HG03025 (cell line): Measurements from ENCODE around the gene ARMC9.
"Not testable (repeated sequence)": the region's sequence is repeated elsewhere in the genome, so short reads cannot be mapped to it uniquely, and the experiment has no call there.

Source experiments
- ATAC-seq: cut with Tn5 transposase; IDR thresholded peaks from one replicate; pipeline ENCODE4 v1.9.1; 2021; ENCODE audit warnings: mild to moderate bottlenecking, moderate library complexity; ENCODE audit not compliant: unreplicated experiment, low FRiP score

Gene ARMC9

DNA sequence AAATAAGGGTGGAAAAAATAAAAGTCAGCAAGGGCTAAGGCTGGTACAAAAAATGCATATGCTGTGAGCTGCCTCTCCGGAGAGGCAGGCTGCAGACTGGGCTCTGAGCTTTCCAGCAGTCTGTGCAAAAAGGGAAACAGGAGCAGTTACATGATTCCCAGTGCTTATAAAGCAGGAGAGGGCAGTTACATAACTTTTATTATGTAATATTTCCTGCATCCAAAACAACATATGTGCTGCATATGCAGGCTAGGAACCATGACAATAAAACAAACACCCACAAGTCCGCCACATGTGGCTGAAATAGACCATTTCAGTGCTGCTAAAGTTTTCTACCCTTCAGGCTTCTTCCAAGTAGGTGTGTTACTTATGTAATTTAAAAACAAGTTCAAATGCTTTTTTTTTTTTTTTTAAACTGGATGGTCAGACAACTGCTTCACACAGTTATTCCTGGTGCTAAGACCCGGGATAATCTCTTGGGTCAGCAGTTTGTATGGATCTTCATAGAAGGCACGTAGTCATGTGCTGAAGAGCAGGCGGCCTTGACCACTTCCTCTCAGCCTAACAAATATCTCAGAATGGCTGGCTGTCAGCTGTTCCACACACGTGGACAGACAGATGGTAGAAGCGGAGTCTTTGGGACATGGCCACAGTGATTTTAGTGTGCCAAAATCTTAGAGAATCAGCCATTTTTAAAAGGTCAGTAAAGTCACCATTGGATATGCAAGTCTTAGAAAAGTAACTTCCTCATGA is 43.5 kb downstream of the ARMC9 start:
- ATAC-seq: no peak

DNA sequence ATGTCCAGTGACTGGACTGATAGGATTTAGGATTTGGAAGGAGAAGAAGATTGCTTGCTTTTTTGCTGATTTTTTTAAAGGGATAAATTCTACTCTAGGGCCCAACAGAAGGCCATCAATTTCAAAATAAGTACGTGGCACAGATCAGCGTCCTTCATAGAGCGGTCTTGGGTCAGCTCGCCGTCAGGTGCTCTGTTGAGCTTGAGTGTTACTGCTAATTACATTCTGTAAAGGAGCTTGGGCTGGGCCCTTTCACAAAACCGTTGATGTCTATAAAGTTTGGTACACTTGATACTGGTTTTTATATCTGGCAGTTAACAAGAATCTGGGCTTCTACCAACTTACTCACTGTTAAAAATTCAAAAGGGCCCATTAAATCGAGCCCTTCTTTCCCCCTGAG is 45.4 kb downstream of the ARMC9 start:
- no peak for ATAC-seq

DNA sequence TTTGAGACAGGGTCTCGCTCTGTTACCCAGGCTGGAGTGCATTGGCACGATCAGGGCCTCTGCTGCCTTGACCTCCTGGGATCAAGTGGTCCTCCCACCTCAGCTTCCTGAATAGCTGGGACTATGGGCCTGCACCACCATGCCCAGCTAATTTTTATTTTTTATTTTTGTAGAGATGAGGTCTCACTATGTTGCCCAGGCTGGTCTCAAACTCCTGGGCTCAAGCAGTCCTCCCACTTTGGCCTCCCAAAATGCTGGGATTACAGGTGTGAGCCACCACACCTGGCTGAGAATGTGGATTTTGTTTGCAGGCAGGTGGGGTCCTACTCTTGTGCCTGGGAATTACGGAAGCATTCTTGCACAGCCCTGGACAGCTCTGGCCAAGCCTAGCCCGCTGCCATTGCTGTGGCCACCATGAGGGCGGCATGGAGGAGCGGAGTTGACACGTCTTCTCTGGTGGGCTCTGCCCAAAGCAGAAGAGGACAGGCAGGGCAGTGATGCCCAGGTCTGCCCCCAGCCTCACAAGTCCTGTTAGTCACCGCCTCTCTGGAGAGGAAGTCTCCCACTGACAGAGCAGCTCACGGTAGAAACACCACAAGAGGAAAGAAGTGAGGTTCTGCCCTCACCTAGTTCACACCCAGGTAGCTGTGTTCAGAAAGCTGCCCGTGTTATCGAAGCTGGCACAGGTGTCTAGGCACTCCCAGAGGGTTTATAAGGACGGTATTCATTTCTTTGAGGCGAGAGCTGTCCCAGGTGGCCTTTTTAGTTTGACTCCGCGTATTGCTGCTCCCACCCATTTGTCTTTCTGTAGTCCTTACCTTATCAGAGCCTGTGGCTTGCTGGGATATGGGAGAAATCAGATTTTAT is 46.2 kb downstream of the ARMC9 start:
- no peak for ATAC-seq

DNA sequence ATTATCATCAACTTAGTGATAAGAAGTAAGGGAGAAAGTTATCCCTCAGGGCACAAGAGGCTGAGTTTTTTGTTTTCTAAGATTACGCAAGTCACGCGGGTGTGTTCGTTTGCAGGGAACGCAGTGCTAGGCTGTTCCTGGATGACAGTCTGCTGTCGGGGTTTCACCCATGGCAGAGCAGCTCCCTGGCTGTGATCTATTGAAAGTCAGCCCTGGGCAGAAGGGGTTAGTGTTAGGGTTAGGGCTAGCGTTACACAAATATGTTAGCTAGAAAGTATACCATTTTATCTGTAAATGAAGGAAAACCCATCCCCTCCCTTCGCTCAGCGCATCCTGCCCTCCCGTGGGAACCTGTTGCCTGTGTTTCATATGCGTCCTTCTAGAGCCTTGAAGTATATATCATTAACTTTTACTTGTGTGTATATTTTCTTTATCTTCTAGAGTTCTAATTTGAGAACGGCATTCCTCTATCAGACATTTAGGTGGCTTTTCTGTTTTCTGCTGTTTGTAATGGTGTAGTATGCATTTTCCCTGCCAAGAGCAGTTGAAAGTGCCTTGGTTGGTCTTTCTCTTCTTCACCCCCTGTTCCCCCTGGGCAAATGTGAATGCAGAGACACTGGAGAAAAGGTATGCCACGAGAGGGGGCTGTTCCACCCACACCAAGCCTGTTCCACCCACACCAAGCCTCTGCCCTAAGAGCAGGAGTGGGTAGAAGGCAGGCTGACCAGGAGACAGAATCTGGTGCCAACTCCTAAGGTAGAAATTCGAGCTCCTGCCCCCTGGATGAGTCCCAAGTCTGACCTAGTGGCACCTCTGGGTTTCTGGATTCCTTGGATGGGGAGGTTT is 47.0 kb downstream of the ARMC9 start:
- no peak for ATAC-seq

DNA sequence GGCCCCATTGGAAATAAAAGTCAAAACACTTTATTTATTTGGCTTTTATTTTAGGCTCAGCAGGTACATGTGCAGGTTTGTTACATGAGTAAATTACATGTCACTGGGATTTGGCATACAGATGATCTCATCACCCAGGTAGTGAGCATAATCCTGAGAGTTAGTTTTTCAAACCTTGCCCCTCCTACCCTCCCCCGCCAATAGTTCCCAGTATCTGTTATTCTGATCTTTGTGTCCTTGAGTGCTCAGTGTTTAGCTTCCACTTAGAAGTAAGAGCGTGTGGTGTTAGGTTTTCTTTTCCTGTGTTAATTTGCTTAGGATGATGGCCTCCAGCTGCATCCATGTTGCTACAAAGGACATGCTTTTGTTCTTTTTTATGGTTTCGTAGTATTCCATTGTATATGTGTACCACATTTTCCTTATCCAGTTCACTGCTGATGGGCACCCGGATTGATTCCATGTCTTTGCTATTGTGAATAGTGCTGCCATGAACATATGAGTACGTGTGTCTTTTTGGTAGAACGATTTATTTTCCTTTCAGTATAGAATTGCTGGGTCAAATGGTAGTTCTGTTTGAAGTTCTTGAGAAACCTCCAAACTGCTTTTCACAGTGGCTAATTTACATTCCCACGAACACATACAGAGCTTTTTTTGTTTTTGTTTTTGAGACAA is 47.9 kb downstream of the ARMC9 start:
- ATAC-seq: no peak

DNA sequence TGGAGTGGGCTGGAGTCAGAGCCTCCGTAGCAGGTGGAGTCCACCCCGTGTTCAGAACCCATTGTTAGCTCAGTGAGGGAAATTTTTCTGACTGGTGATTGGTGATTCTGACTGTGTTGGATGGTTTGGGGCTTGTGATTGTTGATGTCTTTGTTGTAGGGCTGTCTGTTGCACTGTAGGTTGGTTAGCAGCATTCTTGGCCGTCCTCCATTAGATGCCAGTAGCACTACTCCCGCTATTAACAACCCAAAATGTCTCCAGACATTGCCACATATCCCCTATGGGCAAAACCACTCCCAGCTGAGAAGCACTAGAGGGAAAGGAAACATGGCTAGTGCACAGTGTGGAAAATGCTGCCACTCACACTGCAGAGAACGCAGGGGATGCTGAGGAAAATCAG is 51.7 kb downstream of the ARMC9 start:
- ATAC-seq: no peak

DNA sequence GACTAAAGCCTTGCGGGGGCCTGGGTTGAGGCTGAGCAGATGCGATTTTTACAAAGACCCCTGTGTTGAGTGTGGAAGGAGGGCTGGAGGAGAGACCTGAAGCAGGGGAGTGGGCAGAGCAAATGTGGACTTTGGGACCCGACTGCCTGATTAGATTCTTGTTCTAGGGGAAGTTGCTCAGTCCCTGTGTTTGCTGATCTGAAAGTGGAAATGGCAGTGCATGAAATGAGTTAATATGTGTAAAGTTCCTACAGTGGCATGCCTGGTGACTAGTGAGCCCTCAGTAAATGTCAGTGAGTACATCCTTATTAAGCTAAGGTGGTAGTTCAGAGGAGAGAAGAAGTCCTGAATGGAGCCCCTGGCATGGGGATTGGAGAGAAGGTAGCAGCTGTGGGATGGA is 52.3 kb downstream of the ARMC9 start:
- no peak for ATAC-seq

DNA sequence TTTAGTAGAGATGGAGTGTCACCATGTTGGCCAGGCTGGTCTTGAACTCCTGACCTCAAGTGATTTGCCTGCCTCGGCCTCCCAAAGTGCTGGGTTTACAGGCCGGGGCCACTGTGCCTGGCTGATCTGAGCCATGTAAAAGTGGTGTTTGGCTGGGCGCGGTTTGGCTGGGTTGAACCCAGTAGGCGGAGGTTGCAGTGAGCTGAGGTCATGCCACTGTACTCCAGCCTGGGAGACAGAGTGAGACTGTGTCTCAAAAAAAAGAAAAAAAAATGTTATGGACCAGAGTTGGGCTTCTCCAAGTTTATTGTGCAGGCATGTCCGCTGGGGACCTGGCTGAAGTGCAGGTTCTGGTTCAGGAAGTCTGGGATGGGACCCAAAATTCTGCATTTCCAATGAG is 54.9 kb downstream of the ARMC9 start:
- not testable (repeated sequence) for ATAC-seq

DNA sequence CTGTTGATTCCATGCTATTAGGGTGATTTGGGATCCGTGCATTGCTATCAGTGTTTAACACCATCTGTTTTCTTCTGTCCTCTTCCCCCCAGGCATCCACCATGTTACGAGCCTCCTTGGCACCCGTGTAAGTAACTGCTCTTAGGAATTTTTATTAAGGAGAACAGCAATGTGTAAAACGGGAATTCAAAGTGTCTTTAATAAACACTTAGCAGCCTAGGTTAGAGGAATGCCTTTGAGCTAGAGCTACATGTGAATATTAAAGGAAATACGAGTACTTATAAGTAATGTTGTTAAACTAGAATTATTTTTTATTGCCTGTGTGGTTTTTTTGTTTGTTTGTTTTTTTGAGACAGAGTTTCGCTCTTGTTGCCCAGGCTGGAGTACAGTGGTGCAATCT is 58.1 kb downstream of the ARMC9 start:
- ATAC-seq: no peak

DNA sequence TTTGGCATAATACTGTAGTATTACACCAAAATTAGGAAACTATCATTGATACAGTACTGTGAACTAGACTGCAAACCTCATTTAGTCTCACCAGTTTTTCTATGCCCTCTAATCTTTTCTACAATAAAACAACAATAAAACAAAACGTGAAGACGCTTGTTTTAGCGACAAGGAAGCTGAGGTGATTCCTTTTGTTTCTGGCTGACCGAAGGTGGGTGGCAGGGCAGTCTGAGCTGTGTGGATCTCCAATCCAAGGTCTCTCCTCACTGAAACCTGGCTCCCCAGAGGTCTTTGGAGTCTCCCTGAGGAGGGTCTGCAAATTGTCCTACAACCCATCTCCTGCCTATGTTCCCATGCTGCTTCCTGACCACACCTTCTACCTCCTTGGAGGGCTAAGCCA is 59.3 kb downstream of the ARMC9 start:
- no peak for ATAC-seq

DNA sequence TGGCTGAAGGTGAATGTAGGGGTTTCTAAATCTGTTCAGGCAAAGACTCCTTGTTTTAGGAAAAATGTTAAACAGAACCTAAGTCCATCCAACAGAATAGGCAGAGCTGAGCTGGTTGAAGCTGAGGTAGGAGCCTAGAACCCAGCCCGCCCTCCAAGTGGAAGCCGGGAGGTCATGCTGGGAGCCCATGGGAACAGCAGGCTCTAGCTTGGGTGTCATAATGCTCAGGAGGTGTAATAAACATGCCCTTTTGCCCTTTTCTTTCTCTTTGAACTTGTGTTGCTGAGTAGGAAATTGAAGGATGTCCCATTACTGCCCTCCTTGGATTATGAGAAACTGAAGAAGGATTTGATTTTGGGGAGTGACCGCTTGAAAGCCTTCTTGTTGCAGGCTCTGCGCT is 60.3 kb downstream of the ARMC9 start:
- no peak for ATAC-seq

DNA sequence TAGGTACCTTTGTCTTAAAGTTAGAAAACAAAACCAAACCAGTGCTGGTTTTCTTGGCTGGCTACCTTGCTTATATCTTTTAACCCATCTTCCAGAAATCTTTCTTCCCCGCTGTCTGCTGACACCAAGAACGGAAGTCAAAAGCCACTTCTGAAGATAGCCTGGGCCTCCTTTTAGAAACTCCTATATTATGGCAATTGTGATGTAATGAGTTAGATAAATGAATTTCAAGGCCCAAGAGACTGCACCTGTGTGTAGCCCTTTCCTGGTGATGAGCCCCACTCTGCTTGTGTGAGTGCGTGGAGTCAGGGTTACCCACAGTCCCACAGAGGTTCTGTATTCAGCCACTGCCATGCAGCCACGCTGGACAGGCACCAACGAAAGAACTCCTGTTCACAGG is 60.7 kb downstream of the ARMC9 start:
- ATAC-seq: no peak

DNA sequence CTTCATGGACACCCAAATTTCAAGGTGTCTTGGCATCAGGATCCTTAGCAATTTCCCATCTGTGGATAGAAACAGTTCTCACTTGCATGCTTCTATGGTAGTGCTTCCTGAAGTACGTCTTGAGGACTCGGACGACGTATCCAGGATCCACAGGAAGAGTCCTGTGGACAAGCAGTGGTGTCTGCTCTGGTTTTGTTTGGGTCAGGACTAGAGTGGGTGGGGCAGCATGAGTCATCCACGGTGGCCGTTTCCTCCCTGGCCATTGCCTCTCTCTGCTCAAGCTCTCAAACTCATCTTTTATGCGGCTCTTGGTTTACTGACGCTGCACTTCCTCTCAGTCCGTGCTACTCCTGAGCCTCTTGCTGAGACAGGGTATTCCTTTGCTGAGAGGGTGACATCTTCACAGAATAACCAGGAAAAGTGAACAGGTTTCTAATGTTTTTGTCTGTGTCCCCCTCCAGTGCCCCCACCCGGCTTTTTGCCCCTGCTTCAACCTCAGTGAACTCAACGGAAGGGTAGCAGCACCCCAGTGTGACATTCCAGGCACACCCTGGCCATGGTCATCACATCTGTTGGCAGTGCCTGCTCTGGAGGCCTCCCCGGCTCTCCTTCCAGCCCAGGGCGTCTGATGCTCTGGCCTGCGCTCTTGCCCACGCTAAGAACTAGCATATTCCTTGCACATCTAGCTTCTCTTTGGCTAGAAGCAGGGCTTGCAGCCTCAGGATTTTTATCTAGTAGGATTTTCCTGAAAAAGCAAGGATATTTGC is 62.2 kb downstream of the ARMC9 start:
- no peak for ATAC-seq

DNA sequence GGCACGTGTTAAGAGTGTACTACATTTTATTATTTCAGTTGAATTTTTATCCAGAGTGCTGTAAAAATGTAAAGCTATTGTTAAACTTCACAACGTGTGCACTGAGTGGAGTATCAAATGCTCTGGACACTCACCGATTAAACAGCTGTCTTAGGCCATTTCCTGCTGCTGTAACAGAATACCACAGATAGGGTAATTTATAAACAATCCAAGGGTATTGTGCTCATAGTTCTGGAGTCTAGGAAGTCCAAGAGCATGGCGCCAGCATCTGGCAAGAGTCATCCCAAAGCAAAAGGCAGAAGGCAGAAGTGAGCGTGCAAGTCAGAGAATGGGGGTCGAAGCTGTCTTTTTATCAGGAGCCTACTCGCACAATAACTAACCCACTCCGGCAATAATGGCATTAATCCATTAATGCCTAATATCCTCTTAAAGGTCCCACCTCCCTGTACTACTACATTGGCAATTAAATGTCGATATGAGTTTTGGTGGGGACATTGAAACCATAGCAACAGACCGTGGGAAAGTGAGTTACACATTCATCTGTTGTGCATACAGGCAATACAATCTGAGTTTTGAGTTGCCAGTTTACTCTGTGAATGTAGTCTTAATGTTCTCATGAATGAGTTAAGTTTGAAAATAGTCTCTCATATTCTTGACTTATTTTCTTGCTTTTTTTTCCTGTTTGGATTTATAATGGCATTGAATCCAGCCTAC is 64.8 kb downstream of the ARMC9 start:
- no peak for ATAC-seq

DNA sequence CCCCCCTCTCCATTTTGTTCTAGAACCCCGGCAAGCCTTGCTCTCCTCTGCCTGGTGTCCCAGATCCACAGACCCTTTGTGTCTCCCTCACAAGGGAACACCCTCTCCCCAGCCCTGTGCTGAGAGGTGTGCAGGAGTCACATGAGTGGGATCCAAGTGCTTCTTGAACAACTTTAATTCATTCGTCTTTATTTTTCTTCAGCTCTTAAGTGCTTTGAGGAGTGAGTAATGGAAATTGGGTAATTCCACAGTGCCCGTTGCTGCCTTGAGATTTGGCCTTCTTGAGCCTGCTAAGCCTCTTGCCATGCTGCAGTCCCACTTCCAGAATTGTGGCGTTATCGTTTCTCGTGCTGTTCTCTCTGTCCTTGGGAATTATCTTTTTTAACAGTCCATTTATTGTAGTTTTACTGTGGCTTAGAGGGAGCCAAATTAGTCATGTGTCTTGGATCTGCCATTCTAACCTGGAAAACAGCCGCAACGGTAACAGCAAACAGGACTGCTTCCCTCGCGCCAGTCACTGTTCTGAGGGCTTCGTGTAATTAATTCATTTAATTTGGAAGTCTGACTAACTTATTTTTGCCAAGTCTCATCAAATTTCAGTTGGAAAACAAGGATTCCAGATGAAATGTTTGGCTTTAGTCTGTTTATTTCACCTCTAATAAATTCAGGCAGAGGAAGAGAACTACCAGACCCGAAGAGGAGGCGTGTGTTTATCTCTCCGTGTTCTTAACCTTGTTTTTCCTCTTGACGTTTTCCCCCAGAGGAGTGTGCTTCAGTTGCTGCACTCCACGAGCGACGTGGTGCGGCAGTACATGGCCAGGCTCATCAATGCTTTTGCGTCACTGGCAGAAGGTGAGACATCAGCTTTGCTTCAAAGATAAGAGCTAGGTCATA is 72.0 kb downstream of the ARMC9 start:
- no peak for ATAC-seq

DNA sequence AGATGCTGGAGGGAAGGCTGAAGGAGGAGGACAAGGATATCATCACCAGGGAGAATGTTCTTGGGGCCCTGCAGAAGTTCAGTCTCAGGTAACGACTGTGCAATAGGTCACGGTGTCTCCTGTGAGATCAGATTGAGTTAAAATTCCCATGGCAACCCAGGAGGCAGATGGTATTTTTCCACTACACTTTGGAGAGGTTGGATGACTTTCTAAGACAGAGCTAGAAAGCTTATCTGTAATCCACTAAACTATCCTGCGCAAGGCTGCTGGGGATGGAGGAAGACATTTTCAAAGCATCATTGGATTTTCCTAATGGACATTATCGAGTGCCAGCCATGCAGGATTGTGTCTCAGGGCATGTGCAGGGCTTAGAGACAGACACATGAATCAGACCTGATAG is 74.6 kb downstream of the ARMC9 start:
- no peak for ATAC-seq

DNA sequence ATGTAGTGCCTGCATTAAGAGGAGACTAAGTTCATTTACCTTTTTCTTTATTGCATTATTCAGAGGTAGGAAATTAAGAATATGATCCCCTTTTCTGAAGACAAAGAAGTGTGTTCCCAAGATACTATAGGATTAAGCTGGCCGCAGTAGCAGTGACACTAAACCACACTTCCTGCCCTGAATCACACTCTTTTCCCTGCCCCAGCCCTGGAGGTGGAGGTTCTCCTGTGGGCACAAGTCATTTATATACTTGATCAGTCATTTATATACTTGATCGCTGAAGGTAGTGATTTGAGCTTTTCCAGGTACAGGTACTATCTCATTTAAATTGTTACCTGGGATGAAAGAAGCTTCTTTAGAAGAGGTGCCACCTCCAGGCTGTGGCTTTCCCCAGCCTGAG is 78.6 kb downstream of the ARMC9 start:
- no peak for ATAC-seq

DNA sequence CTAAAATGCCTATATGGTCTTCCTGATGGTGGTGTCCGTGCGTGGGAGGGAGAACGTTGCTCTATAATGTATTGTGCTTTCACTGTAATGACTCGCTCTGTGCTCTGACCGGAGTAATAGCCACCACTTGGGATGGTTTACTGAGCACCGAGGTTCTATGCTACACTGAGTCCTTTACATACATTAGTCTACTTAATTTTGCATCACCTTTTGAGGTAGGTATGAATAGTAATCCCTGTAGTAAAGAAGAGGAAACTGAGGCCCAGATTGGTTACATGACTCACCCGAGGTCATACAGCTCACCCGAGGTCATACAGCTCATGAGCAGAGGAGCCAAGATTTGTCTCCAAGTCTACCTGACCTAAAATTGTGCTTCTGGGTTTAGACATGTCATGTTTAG is 79.5 kb downstream of the ARMC9 start:
- ATAC-seq: no peak
